ENCODE measurements around the gene KIT. TPM values are rescaled to one million over a fixed set of nuclear protein-coding genes. Genes with fewer than 3 reads are reported as not detected.

The KIT gene
- total and polyA plus RNA-seq, 2 of the 4 experiments (the other 2 are of a cell fraction) = 3.3 to 5.9 TPM

- Histone ChIP-seq H4K20me1 (ENCODE audit: insufficient read depth, low read length) (no peaks in the 10 kb centered on the region), H2BK5ac (ENCODE audit: low read depth, low read length, poor library complexity, severe bottlenecking) (no peak overlapping the region), H4K8ac (ENCODE audit: low read depth in 2 of 2, low read length in 2 of 2) (no peak overlapping the region), H4K5ac (ENCODE audit: low read depth, low read length) (no peak overlapping the region), H2BK20ac (ENCODE audit: low read depth, low read length) (0 out of 2 replicates have a peak overlapping the region, but pooled peaks have one; percentile 3), H3K14ac (replicated peaks; ENCODE audit: low read depth, low read length) (no peak overlapping the region), H2AK5ac (ENCODE audit: low read depth, low read length) (no peak overlapping the region), H3K23ac (ENCODE audit: low read depth, low read length) (no peak overlapping the region), H3K18ac (ENCODE audit: low read depth, low read length) (no peak overlapping the region), H3K79me1 (ENCODE audit: low read depth in 1 of 2, low read length in 2 of 2) (no peaks in the 10 kb centered on the region), H3K36me3 (ENCODE audit: control insufficient read depth, insufficient read depth, low read length) (no peaks in the 10 kb centered on the region), H3K27ac (ENCODE audit: insufficient read depth, low read length) (no peak overlapping the region), H3K56ac (ENCODE audit: extremely low read depth, insufficient read depth, low read length) (no peak overlapping the region), H2AFZ (replicated peaks; ENCODE audit: low read length, poor library complexity) (no peak overlapping the region), H3K4me3 (ENCODE audit: insufficient read depth, low read depth, low read length) (no peak overlapping the region), H3K9me3 (ENCODE audit: control insufficient read depth, insufficient read depth, low read length) (no peaks in the 10 kb centered on the region), H3K27me3 (ENCODE audit: control insufficient read depth, insufficient read depth, low read length) (peaks cover 2% of the 10 kb centered on the region), H3K9ac (ENCODE audit: low read depth, low read length) (no peak overlapping the region), H3K4me2 (ENCODE audit: low read depth, low read length) (no peak overlapping the region), H3K4me1 (ENCODE audit: control insufficient read depth, insufficient read depth, low read length) (peaks cover 8% of the 10 kb centered on the region), H2BK15ac (ENCODE audit: low read depth, low read length) (no peak overlapping the region), H2AK9ac (replicated peaks; ENCODE audit: low read depth, low read length, poor library complexity) (no peak overlapping the region), H2BK120ac (ENCODE audit: low read depth, low read length) (no peak overlapping the region), H3K4ac (ENCODE audit: low read depth, low read length) (no peak overlapping the region), H3K9me1 (ENCODE audit: insufficient read depth, low read length) (no peaks in the 10 kb centered on the region; the same call in 1 of the 2 replicates), H4K91ac (ENCODE audit: insufficient read depth, low read depth, low read length) (no peak overlapping the region)
- no CpG with 5 or more reads among the region's 2 CpGs for WGBS, 2 experiments (ENCODE audit: extremely low coverage in 2 of 2, insufficient read length in 1 of 2)
- CTCF ChIA-PET = no interaction called here
- dilution Hi-C loops (cut with HindIII; ENCODE audit: low sequenced_read_pairs, unreplicated experiment) = no loop called here
- ATAC-seq (ENCODE audit: low read depth) = no peak
- in situ Hi-C loops (cut with MboI; ENCODE audit: low sequenced_read_pairs) = loop anchor here (25.0 kb wide), 1 partner anchor 108 kb away; no protein-coding TSS in a partner anchor
- DNase-seq = no peak
- intact Hi-C loops (cut with micrococcal nuclease) = loop anchor here (5.0 to 10.0 kb wide), 2 partner anchors 122 to 175 kb away; partner anchors contain the start of gene KIT
- no peak for TF ChIP-seq USF2 (IDR thresholded peaks at IDR 0.05; ENCODE audit: low read depth, low read length)
- TF ChIP-seq SMC3 (IDR thresholded peaks at IDR 0.05; ENCODE audit: low read depth, low read length) = no peak
- no peak for TF ChIP-seq MAFK (IDR thresholded peaks at IDR 0.05; ENCODE audit: low read depth, low read length)
- no peak for TF ChIP-seq NFE2L2 (IDR thresholded peaks at IDR 0.05; ENCODE audit: low read depth, low read length)
- no peak for TF ChIP-seq CHD1 (IDR thresholded peaks at IDR 0.05; ENCODE audit: low read depth, low read length)
- no peak for TF ChIP-seq ELK1 (IDR thresholded peaks at IDR 0.05; ENCODE audit: borderline replicate concordance, low read depth, low read length)
- TF ChIP-seq RCOR1 (IDR thresholded peaks at IDR 0.05; ENCODE audit: insufficient replicate concordance, low read length) = no peak
- no peak for TF ChIP-seq RAD21 (IDR thresholded peaks at IDR 0.05; ENCODE audit: low read length)
- no peak for TF ChIP-seq FOS (IDR thresholded peaks at IDR 0.05; ENCODE audit: low read depth, low read length)
- POLR2A ChIA-PET (ENCODE audit: unreplicated experiment) = no interaction called here
- BruUV-seq (replicated peaks) = no TSS peak
These were observed 121.9 kb downstream of the KIT start for GRCh38 chr4:54779476-54780148.

Data from IMR-90 (cell line).